ENCODE results near the gene FRMD5. TPM values are rescaled to one million over a fixed set of nuclear protein-coding genes. Genes with fewer than 3 reads are reported as not detected.

FRMD5 gene
- total and polyA plus RNA-seq, 9 donors: 0.19 to 1.4 (median 0.46) TPM

GRCh38 chr15:44177139-44177538, 17.9 kb downstream of the FRMD5 start:
- H3K4me3 ChIP-seq (ENCODE audit: low read length): no peak overlapping the region
- H3K27ac ChIP-seq (ENCODE audit: low read length): no peak overlapping the region
- no peaks in the 10 kb centered on the region for H3K27me3 ChIP-seq (ENCODE audit: control insufficient read depth, insufficient read depth, low read length)
- no peaks in the 10 kb centered on the region for H3K36me3 ChIP-seq (ENCODE audit: control insufficient read depth, insufficient read depth, low read length)
- no peaks in the 10 kb centered on the region for H3K4me1 ChIP-seq (ENCODE audit: control insufficient read depth, insufficient read depth, low read length)
- DNase-seq: no peak
- WGBS (ENCODE audit: insufficient coverage): no CpG with 5 or more reads among the region's 1 CpG
- no peaks in the 10 kb centered on the region for H3K9me3 ChIP-seq (replicated peaks; ENCODE audit: control insufficient read depth, low read depth, low read length)

- no peaks in the 10 kb centered on the region for H3K36me3 ChIP-seq (ENCODE audit: control insufficient read depth, insufficient read depth, low read length)
Measured at GRCh38 chr15:44173813-44174212, 21.3 kb downstream of the FRMD5 start.

GRCh38 chr15:44163370-44163769, 31.7 kb downstream of the FRMD5 start:
- Histone ChIP-seq H3K4me1 (ENCODE audit: control insufficient read depth, insufficient read depth, low read length) (no peaks in the 10 kb centered on the region), H3K9me3 (replicated peaks; ENCODE audit: control insufficient read depth, low read depth, low read length) (no peaks in the 10 kb centered on the region), H3K27me3 (ENCODE audit: control insufficient read depth, insufficient read depth, low read length) (no peaks in the 10 kb centered on the region), H3K27ac (ENCODE audit: low read length) (no peak overlapping the region), H3K4me3 (ENCODE audit: low read length) (no peak overlapping the region), H3K36me3 (ENCODE audit: control insufficient read depth, insufficient read depth, low read length) (no peaks in the 10 kb centered on the region)
- no CpG with 5 or more reads among the region's 5 CpGs for WGBS (ENCODE audit: insufficient coverage)
- DNase-seq: no peak

More at GRCh38 chr15:44173813-44174212, 21.3 kb downstream of the FRMD5 start:
- H3K4me1 ChIP-seq (ENCODE audit: control insufficient read depth, insufficient read depth, low read length): no peaks in the 10 kb centered on the region
- no peak overlapping the region for H3K4me3 ChIP-seq (ENCODE audit: low read length)
- no peak for DNase-seq
- no peak overlapping the region for H3K27ac ChIP-seq (ENCODE audit: low read length)
- H3K27me3 ChIP-seq (ENCODE audit: control insufficient read depth, insufficient read depth, low read length): peaks cover 2% of the 10 kb centered on the region
- H3K9me3 ChIP-seq (replicated peaks; ENCODE audit: control insufficient read depth, low read depth, low read length): no peaks in the 10 kb centered on the region

GRCh38 chr15:44160796-44161195, 34.3 kb downstream of the FRMD5 start:
- Histone ChIP-seq H3K27me3 (ENCODE audit: control insufficient read depth, insufficient read depth, low read length) (no peaks in the 10 kb centered on the region), H3K9me3 (replicated peaks; ENCODE audit: control insufficient read depth, low read depth, low read length) (no peaks in the 10 kb centered on the region), H3K27ac (ENCODE audit: low read length) (no peak overlapping the region), H3K4me1 (ENCODE audit: control insufficient read depth, insufficient read depth, low read length) (no peaks in the 10 kb centered on the region), H3K36me3 (ENCODE audit: control insufficient read depth, insufficient read depth, low read length) (no peaks in the 10 kb centered on the region), H3K4me3 (ENCODE audit: low read length) (no peak overlapping the region)
- DNase-seq: no peak
- no CpG with 5 or more reads among the region's 1 CpG for WGBS (ENCODE audit: insufficient coverage)

GRCh38 chr15:44159492-44159891, 35.6 kb downstream of the FRMD5 start:
- H3K36me3 ChIP-seq (ENCODE audit: control insufficient read depth, insufficient read depth, low read length): no peaks in the 10 kb centered on the region
- no peak for DNase-seq
- no peaks in the 10 kb centered on the region for H3K4me1 ChIP-seq (ENCODE audit: control insufficient read depth, insufficient read depth, low read length)
- no peak overlapping the region for H3K27ac ChIP-seq (ENCODE audit: low read length)
- H3K9me3 ChIP-seq (replicated peaks; ENCODE audit: control insufficient read depth, low read depth, low read length): no peaks in the 10 kb centered on the region
- no peak overlapping the region for H3K4me3 ChIP-seq (ENCODE audit: low read length)
- no peaks in the 10 kb centered on the region for H3K27me3 ChIP-seq (ENCODE audit: control insufficient read depth, insufficient read depth, low read length)

GRCh38 chr15:44158111-44158510, 37.0 kb downstream of the FRMD5 start:
- Histone ChIP-seq H3K36me3 (ENCODE audit: control insufficient read depth, insufficient read depth, low read length) (no peaks in the 10 kb centered on the region), H3K27ac (ENCODE audit: low read length) (no peak overlapping the region), H3K27me3 (ENCODE audit: control insufficient read depth, insufficient read depth, low read length) (no peaks in the 10 kb centered on the region), H3K4me1 (ENCODE audit: control insufficient read depth, insufficient read depth, low read length) (no peaks in the 10 kb centered on the region), H3K4me3 (ENCODE audit: low read length) (no peak overlapping the region), H3K9me3 (replicated peaks; ENCODE audit: control insufficient read depth, low read depth, low read length) (no peaks in the 10 kb centered on the region)
- DNase-seq: no peak

- no peaks in the 10 kb centered on the region for H3K9me3 ChIP-seq (replicated peaks; ENCODE audit: control insufficient read depth, low read depth, low read length)
- H3K27ac ChIP-seq (ENCODE audit: low read length): no peak overlapping the region
- no peak for DNase-seq
- no peaks in the 10 kb centered on the region for H3K36me3 ChIP-seq (ENCODE audit: control insufficient read depth, insufficient read depth, low read length)
- no peaks in the 10 kb centered on the region for H3K4me1 ChIP-seq (ENCODE audit: control insufficient read depth, insufficient read depth, low read length)
- H3K27me3 ChIP-seq (ENCODE audit: control insufficient read depth, insufficient read depth, low read length): no peaks in the 10 kb centered on the region
- no peak overlapping the region for H3K4me3 ChIP-seq (ENCODE audit: low read length)
- no CpG with 5 or more reads among the region's 1 CpG for WGBS (ENCODE audit: insufficient coverage)
Measured at GRCh38 chr15:44157679-44158078, 37.4 kb downstream of the FRMD5 start.

GRCh38 chr15:44153352-44153751, 41.7 kb downstream of the FRMD5 start:
- Histone ChIP-seq H3K4me3 (ENCODE audit: low read length) (no peak overlapping the region), H3K36me3 (ENCODE audit: control insufficient read depth, insufficient read depth, low read length) (no peaks in the 10 kb centered on the region), H3K27ac (ENCODE audit: low read length) (no peak overlapping the region), H3K4me1 (ENCODE audit: control insufficient read depth, insufficient read depth, low read length) (no peaks in the 10 kb centered on the region), H3K9me3 (replicated peaks; ENCODE audit: control insufficient read depth, low read depth, low read length) (no peaks in the 10 kb centered on the region), H3K27me3 (ENCODE audit: control insufficient read depth, insufficient read depth, low read length) (no peaks in the 10 kb centered on the region)
- DNase-seq: no peak
- WGBS (ENCODE audit: insufficient coverage): 93% methylated on average over 3 of the region's 4 CpGs

- Histone ChIP-seq H3K9me3 (replicated peaks; ENCODE audit: control insufficient read depth, low read depth, low read length) (no peaks in the 10 kb centered on the region), H3K4me3 (ENCODE audit: low read length) (no peak overlapping the region), H3K4me1 (ENCODE audit: control insufficient read depth, insufficient read depth, low read length) (no peaks in the 10 kb centered on the region), H3K27me3 (ENCODE audit: control insufficient read depth, insufficient read depth, low read length) (no peaks in the 10 kb centered on the region), H3K27ac (ENCODE audit: low read length) (no peak overlapping the region), H3K36me3 (ENCODE audit: control insufficient read depth, insufficient read depth, low read length) (no peaks in the 10 kb centered on the region)
- DNase-seq: no peak
- no CpG with 5 or more reads among the region's 1 CpG for WGBS (ENCODE audit: insufficient coverage)
Measured at GRCh38 chr15:44149224-44149623, 45.8 kb downstream of the FRMD5 start.

- Histone ChIP-seq H3K4me1 (ENCODE audit: control insufficient read depth, insufficient read depth, low read length) (no peaks in the 10 kb centered on the region), H3K27ac (ENCODE audit: low read length) (no peak overlapping the region), H3K9me3 (replicated peaks; ENCODE audit: control insufficient read depth, low read depth, low read length) (no peaks in the 10 kb centered on the region), H3K36me3 (ENCODE audit: control insufficient read depth, insufficient read depth, low read length) (no peaks in the 10 kb centered on the region), H3K27me3 (ENCODE audit: control insufficient read depth, insufficient read depth, low read length) (no peaks in the 10 kb centered on the region), H3K4me3 (ENCODE audit: low read length) (no peak overlapping the region)
- DNase-seq: no peak
- WGBS (ENCODE audit: insufficient coverage): no CpG with 5 or more reads among the region's 2 CpGs
Measured at GRCh38 chr15:44148580-44148979, 46.5 kb downstream of the FRMD5 start.

- Histone ChIP-seq H3K27me3 (ENCODE audit: control insufficient read depth, insufficient read depth, low read length) (no peaks in the 10 kb centered on the region), H3K4me3 (ENCODE audit: low read length) (no peak overlapping the region), H3K4me1 (ENCODE audit: control insufficient read depth, insufficient read depth, low read length) (no peaks in the 10 kb centered on the region), H3K9me3 (replicated peaks; ENCODE audit: control insufficient read depth, low read depth, low read length) (no peaks in the 10 kb centered on the region), H3K36me3 (ENCODE audit: control insufficient read depth, insufficient read depth, low read length) (no peaks in the 10 kb centered on the region), H3K27ac (ENCODE audit: low read length) (no peak overlapping the region)
- peak; percentile 16 for DNase-seq
Measured at GRCh38 chr15:44147636-44148035, 47.4 kb downstream of the FRMD5 start.
